HG02763 (cell line): Measurements from ENCODE around the gene MLKL.
A peak's percentile ranks its signal among the peaks of the same experiment; 100 is the strongest.
"Not testable (repeated sequence)": the region's sequence is repeated elsewhere in the genome, so short reads cannot be mapped to it uniquely, and the experiment has no call there.

Source experiments
- ATAC-seq: cut with Tn5 transposase; IDR thresholded peaks from one replicate; pipeline ENCODE4 v1.9.1; 2021; ENCODE audit warnings: mild to moderate bottlenecking, moderate library complexity; ENCODE audit not compliant: unreplicated experiment

The MLKL gene

GRCh38 chr16:74700116-74700437 is 585 bp downstream of the MLKL start:
- ATAC-seq, result peak; percentile 15

GRCh38 chr16:74699666-74700065 is 996 bp downstream of the MLKL start:
- ATAC-seq, result no peak

- ATAC-seq, result peak; percentile 27
Observed at GRCh38 chr16:74698222-74698621, 2.4 kb downstream of the MLKL start.

- peak; percentile 77 for ATAC-seq
Observed at GRCh38 chr16:74695450-74696422, 4.9 kb downstream of the MLKL start.

- ATAC-seq, result no peak
Observed at GRCh38 chr16:74691093-74691855, 9.4 kb downstream of the MLKL start.

- no peak for ATAC-seq
Observed at GRCh38 chr16:74682556-74682955, 18.1 kb downstream of the MLKL start.

GRCh38 chr16:74680681-74681080 is 20.0 kb downstream of the MLKL start:
- ATAC-seq, result no peak

- no peak for ATAC-seq
Observed at GRCh38 chr16:74679983-74680382, 20.7 kb downstream of the MLKL start.

GRCh38 chr16:74677868-74678267 is 22.8 kb downstream of the MLKL start:
- no peak for ATAC-seq

GRCh38 chr16:74673876-74674275 is 26.8 kb downstream of the MLKL start:
- ATAC-seq, result no peak

GRCh38 chr16:74668877-74669276 is 31.8 kb downstream of the MLKL start:
- not testable (repeated sequence) for ATAC-seq

GRCh38 chr16:74667255-74667700 is 33.4 kb downstream of the MLKL start:
- no peak for ATAC-seq

- ATAC-seq, result peak; percentile 100
Observed at GRCh38 chr16:74666425-74667254, 34.0 kb downstream of the MLKL start, which contains the start of gene RFWD3. TSS of gene RFWD3 (minus strand) at chr16:74666877. CDS start at chr16:74661449, 5,428 bp downstream.

GRCh38 chr16:74666010-74666421 is 34.6 kb downstream of the MLKL start:
- ATAC-seq, result no peak

- no peak for ATAC-seq
Observed at GRCh38 chr16:74661064-74661463, 39.6 kb downstream of the MLKL start.

GRCh38 chr16:74660383-74660782 is 40.3 kb downstream of the MLKL start:
- no peak for ATAC-seq

GRCh38 chr16:74659041-74659440 is 41.6 kb downstream of the MLKL start:
- ATAC-seq, result no peak

- no peak for ATAC-seq
Observed at GRCh38 chr16:74657870-74658642, 42.6 kb downstream of the MLKL start.

- ATAC-seq, result no peak
Observed at GRCh38 chr16:74654536-74655050, 46.1 kb downstream of the MLKL start.

- not testable (repeated sequence) for ATAC-seq
Observed at GRCh38 chr16:74652883-74653282, 47.8 kb downstream of the MLKL start.
